ENCODE data around the gene OR56B1.
"Not testable (repeated sequence)": the region's sequence is repeated elsewhere in the genome, so short reads cannot be mapped to it uniquely, and the experiment has no call there.

GRCh38 chr11:5716518-5716917 lies 19.7 kb upstream of the OR56B1 start:
- not testable (repeated sequence) for TF ChIP-seq CTCF, POLR2A (IDR thresholded peaks at IDR 0.05)
